ENCODE measurements around the gene CAMSAP2. TPM values are rescaled to one million over a fixed set of nuclear protein-coding genes. Genes with fewer than 3 reads are reported as not detected.
A peak's percentile ranks its signal among the peaks of the same experiment; 100 is the strongest.

The CAMSAP2 gene
- total and polyA plus RNA-seq, 8 donors = 32.2 to 55.0 (median 48.8) TPM

DNA sequence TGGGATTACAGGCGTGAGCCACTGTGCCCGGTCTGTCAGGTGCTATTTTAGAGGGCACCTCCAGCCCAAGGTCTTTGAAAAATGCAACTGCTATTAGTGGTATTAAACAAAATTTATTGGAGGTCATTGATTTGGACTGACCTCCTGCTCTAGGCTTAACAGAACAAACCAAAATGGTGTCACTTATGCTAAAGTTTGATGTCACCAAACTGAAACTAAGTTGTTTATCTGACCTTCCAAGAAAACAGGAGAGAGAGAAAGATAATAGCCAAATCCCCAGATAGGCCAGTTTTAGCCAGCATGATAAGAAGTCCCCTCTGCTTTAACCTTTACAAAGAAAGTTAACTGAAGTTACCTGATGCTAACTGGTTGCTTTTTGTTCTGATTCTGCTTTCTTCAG lies 147.9 kb downstream of the CAMSAP2 start:
- no peak for TF ChIP-seq CTCF (IDR thresholded peaks at IDR 0.05)
- Histone ChIP-seq H3K27me3 (peaks cover 0 to 25% of the 10 kb centered on the region in 2 donors), H3K9me3 (no peaks in the 10 kb centered on the region), H3K4me3 (no peak overlapping the region), H3K4me1 (peaks cover 8 to 28% of the 10 kb centered on the region in 2 donors), H3K36me3 (no peaks in the 10 kb centered on the region), H3K27ac (no peak overlapping the region)
- DNase-seq = no peak
- no peak for ATAC-seq
- intact Hi-C loops (cut with DNase I) = no loop called here

DNA sequence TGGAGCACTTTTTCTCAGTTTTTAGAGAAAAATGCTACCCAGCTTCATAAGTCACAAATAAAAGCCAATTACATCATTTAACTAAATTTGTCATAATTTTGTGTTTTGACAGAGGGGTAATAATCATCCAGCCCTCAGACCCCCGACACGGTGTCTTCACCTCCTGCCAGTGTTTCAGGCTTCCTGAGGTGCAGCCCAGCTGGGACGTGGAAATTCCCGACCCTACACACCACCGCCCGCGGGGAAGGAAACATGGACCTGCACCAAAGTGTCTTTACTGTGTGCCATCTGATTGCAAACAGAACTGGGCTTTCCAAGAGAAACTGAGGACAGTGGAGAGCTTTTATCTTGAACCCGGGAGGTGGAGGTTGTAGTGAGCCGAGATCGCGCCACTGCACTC lies 148.3 kb downstream of the CAMSAP2 start:
- DNase-seq (no peak), ATAC-seq (no peak)
- intact Hi-C loops (cut with DNase I) = no loop called here
- H3K36me3 ChIP-seq = no peaks in the 10 kb centered on the region
- H3K4me3 ChIP-seq = no peak overlapping the region
- peaks cover 11 to 32% of the 10 kb centered on the region in 2 donors for H3K4me1 ChIP-seq
- TF ChIP-seq CTCF (IDR thresholded peaks at IDR 0.05) = no peak
- no peak overlapping the region for H3K27ac ChIP-seq
- peaks cover 0 to 29% of the 10 kb centered on the region in 2 donors for H3K27me3 ChIP-seq
- H3K9me3 ChIP-seq = no peaks in the 10 kb centered on the region

- TF ChIP-seq CTCF (IDR thresholded peaks at IDR 0.05) = no peak
- H3K36me3 ChIP-seq = no peaks in the 10 kb centered on the region
- H3K27ac ChIP-seq = peak overlapping the region in 1 of 2 donors; percentile 48
- H3K4me3 ChIP-seq = no peak overlapping the region
- ATAC-seq (no peak), DNase-seq (no peak)
- H3K9me3 ChIP-seq = no peaks in the 10 kb centered on the region
- intact Hi-C loops (cut with DNase I) = no loop called here
- H3K4me1 ChIP-seq = peaks cover 11 to 34% of the 10 kb centered on the region in 2 donors
- peaks cover 0 to 35% of the 10 kb centered on the region in 2 donors for H3K27me3 ChIP-seq
Observed at GRCh38 chr1:200887772-200888348, 149.2 kb downstream of the CAMSAP2 start.

GRCh38 chr1:200888349-200888838 lies 149.7 kb downstream of the CAMSAP2 start:
- peak; percentile 10 for ATAC-seq
- Histone ChIP-seq H3K27ac (peak overlapping the region in 1 of 2 donors; percentile 48), H3K4me1 (peaks cover 11 to 34% of the 10 kb centered on the region in 2 donors), H3K9me3 (no peaks in the 10 kb centered on the region), H3K4me3 (no peak overlapping the region), H3K27me3 (peaks cover 0 to 35% of the 10 kb centered on the region in 2 donors), H3K36me3 (no peaks in the 10 kb centered on the region)
- intact Hi-C loops (cut with DNase I) = no loop called here
- DNase-seq = no peak
- TF ChIP-seq CTCF (IDR thresholded peaks at IDR 0.05) = no peak

DNA sequence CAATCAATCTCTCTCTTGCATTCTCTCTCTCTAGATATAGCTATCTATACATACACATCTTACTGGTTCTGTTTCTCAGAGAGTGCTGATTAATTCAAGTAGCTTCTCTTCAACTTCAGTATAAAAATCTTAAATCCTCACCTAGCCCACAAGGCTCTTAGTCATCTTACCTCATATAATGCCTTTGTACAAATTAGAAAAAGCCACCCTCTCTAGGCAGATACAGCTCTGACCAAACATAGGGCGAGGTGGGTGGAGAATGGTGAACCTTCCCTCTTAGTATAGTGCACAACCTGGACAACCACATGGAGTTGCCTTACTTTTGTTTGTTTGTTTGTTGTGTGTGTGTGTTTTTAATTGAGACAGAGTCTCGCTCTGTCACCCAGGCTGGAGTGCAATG lies 150.9 kb downstream of the CAMSAP2 start:
- Histone ChIP-seq H3K27me3 (peaks cover 0 to 35% of the 10 kb centered on the region in 2 donors), H3K36me3 (no peaks in the 10 kb centered on the region), H3K9me3 (no peaks in the 10 kb centered on the region), H3K4me1 (peaks cover 11 to 34% of the 10 kb centered on the region in 2 donors), H3K4me3 (no peak overlapping the region), H3K27ac (no peak overlapping the region)
- TF ChIP-seq CTCF (IDR thresholded peaks at IDR 0.05) = no peak
- DNase-seq (no peak), ATAC-seq (no peak)
- intact Hi-C loops (cut with DNase I) = no loop called here
